ENCODE data around the gene UFD1. TPM values are rescaled to one million over a fixed set of nuclear protein-coding genes. Genes with fewer than 3 reads are reported as not detected.

Gene UFD1
- total and polyA plus RNA-seq, 2 of the 4 experiments (the other 2 are of a cell fraction): 149 to 152 TPM

GRCh38 chr22:19463491-19464469 is 15.2 kb downstream of the UFD1 start:
- H3K36me3 ChIP-seq (ENCODE audit: control insufficient read depth, insufficient read depth, low read length): peaks cover 46% of the 10 kb centered on the region

More at GRCh38 chr22:19463491-19464469, 15.2 kb downstream of the UFD1 start:
- no peaks in the 10 kb centered on the region for H3K9me3 ChIP-seq (ENCODE audit: control insufficient read depth, insufficient read depth, low read length)
- peak overlapping the region; percentile 59; the same call in 1 of the 2 replicates for H3K23ac ChIP-seq (ENCODE audit: low read depth, low read length)
- no TSS peak for BruUV-seq (replicated peaks)
- H3K4ac ChIP-seq (ENCODE audit: low read depth, low read length): peak overlapping the region; percentile 64; the same call in 1 of the 2 replicates
- H3K9ac ChIP-seq (ENCODE audit: low read depth, low read length): peak overlapping the region; percentile 52; the same call in 1 of the 2 replicates
- TF ChIP-seq MAZ (IDR thresholded peaks at IDR 0.05; ENCODE audit: borderline replicate concordance, low read depth, low read length) (no peak), CEBPB (IDR thresholded peaks at IDR 0.05; ENCODE audit: low read depth, low read length) (no peak), FOS (IDR thresholded peaks at IDR 0.05; ENCODE audit: low read depth, low read length) (0 out of 2 replicates have a peak, but pooled peaks have one; percentile 31), CTCF (conservative IDR thresholded peaks at IDR 0.05; ENCODE audit: low read depth, low read length) (no peak), NFE2L2 (IDR thresholded peaks at IDR 0.05; ENCODE audit: low read depth, low read length) (no peak)
- H2AK5ac ChIP-seq (ENCODE audit: low read depth, low read length): peak overlapping the region; percentile 73; the same call in 1 of the 2 replicates
- ChIA-PET CTCF (interaction anchor here (0.5 to 1.5 kb wide), 3 partner anchors 10 to 194 kb away, joined by 3 to 4 read pairs (median 4); no protein-coding TSS in a partner anchor), POLR2A (ENCODE audit: unreplicated experiment) (no interaction called here)
- in situ Hi-C loops (cut with MboI; ENCODE audit: low sequenced_read_pairs): no loop called here
- H2BK20ac ChIP-seq (ENCODE audit: low read depth, low read length): peak overlapping the region; percentile 43; the same call in 1 of the 2 replicates
- H3K18ac ChIP-seq (ENCODE audit: low read depth, low read length): no peak overlapping the region
- H2AK9ac ChIP-seq (replicated peaks; ENCODE audit: low read depth, low read length, poor library complexity): peak overlapping the region; percentile 88
- H4K5ac ChIP-seq (ENCODE audit: low read depth, low read length): no peak overlapping the region
- H4K20me1 ChIP-seq (ENCODE audit: insufficient read depth, low read length): peaks cover 22% of the 10 kb centered on the region
- H2AFZ ChIP-seq (replicated peaks; ENCODE audit: low read length, poor library complexity): peak overlapping the region; percentile 47
- peak overlapping the region in 1 of 2 experiments; percentile 40; a peak in 1 of 4 replicates for H4K8ac ChIP-seq (ENCODE audit: low read depth in 2 of 2, low read length in 2 of 2)
- intact Hi-C loops (cut with micrococcal nuclease): no loop called here
- peak overlapping the region; percentile 56; the same call in 1 of the 2 replicates for H3K27ac ChIP-seq (ENCODE audit: insufficient read depth, low read length)
- peak; percentile 82 for DNase-seq
- H3K79me1 ChIP-seq (ENCODE audit: low read depth in 1 of 2, low read length in 2 of 2): peaks cover 5 to 30% of the 10 kb centered on the region in 2 experiments
- no peak overlapping the region for H3K4me3 ChIP-seq (ENCODE audit: insufficient read depth, low read depth, low read length)
- peaks cover 8% of the 10 kb centered on the region; the same call in 1 of the 2 replicates for H3K4me1 ChIP-seq (ENCODE audit: control insufficient read depth, insufficient read depth, low read length)
- no peak overlapping the region for H4K91ac ChIP-seq (ENCODE audit: insufficient read depth, low read depth, low read length)
- H3K4me2 ChIP-seq (ENCODE audit: low read depth, low read length): peak overlapping the region; percentile 27
- no peak overlapping the region for H2BK15ac ChIP-seq (ENCODE audit: low read depth, low read length)
- H3K56ac ChIP-seq (ENCODE audit: extremely low read depth, insufficient read depth, low read length): no peak overlapping the region
- dilution Hi-C loops (cut with HindIII; ENCODE audit: low sequenced_read_pairs, unreplicated experiment): no loop called here
- H3K9me1 ChIP-seq (ENCODE audit: insufficient read depth, low read length): peaks cover 14% of the 10 kb centered on the region
- WGBS, 2 experiments (ENCODE audit: extremely low coverage in 2 of 2, insufficient read length in 1 of 2): 100% methylated on average over 1 of the region's 7 CpGs; no CpG with 5 or more reads in 1 of the 2 experiments
- ATAC-seq (ENCODE audit: low read depth): peak; percentile 93
- no peaks in the 10 kb centered on the region for H3K27me3 ChIP-seq (ENCODE audit: control insufficient read depth, insufficient read depth, low read length)
- H2BK5ac ChIP-seq (ENCODE audit: low read depth, low read length, poor library complexity, severe bottlenecking): peak overlapping the region; percentile 78
- H2BK120ac ChIP-seq (ENCODE audit: low read depth, low read length): no peak overlapping the region
- H3K14ac ChIP-seq (replicated peaks; ENCODE audit: low read depth, low read length): peak overlapping the region; percentile 54; the same call in 1 of the 2 replicates
